ENCODE data around the gene CEMIP.

DNA sequence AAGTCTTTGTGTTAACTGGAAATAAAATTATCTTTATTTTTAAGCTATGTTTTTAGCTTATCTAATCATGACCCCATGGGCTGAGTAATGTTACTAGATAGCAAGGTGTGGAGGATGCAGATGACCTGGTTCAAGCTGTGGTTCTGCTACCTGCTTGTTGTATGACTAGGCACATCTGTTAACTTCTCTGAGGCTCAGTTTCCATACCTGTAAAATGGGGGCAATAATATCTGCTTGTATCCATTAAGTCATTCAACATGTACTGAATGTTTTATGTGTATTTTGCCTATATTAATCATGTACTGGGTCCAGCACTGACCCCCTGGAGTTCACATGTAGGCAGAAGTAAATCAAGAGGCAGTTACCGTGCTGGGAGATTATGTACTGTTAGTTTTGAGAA, 51.5 kb downstream of the CEMIP start:
- TF ChIP-seq, protein P1, sequence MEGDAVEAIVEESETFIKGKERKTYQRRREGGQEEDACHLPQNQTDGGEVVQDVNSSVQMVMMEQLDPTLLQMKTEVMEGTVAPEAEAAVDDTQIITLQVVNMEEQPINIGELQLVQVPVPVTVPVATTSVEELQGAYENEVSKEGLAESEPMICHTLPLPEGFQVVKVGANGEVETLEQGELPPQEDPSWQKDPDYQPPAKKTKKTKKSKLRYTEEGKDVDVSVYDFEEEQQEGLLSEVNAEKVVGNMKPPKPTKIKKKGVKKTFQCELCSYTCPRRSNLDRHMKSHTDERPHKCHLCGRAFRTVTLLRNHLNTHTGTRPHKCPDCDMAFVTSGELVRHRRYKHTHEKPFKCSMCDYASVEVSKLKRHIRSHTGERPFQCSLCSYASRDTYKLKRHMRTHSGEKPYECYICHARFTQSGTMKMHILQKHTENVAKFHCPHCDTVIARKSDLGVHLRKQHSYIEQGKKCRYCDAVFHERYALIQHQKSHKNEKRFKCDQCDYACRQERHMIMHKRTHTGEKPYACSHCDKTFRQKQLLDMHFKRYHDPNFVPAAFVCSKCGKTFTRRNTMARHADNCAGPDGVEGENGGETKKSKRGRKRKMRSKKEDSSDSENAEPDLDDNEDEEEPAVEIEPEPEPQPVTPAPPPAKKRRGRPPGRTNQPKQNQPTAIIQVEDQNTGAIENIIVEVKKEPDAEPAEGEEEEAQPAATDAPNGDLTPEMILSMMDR (IDR thresholded peaks at IDR 0.05) = no peak
- no peak for TF ChIP-seq POLR2A (IDR thresholded peaks at IDR 0.05)

All from lower leg skin (tissue), 3 donors.